Adrenal gland (tissue), 5 donors: Measurements from ENCODE around the gene DLGAP3.

Experiments used
- POLR2A ChIP-seq, 2 donors: fragments of 450-650 bp; IDR thresholded peaks; one replicate each; pipeline ENCODE4 v1.6.1; 2017; ENCODE audit warnings: antibody characterized with exemption in 2 of 2, mild to moderate bottlenecking in 2 of 2, moderate library complexity in 1 of 2
- TF ChIP-seq, protein P1 (sequence below), 6 experiments: fragments of 450-650 bp in 4 of 6; fragments of 200-600 bp in 2 of 6; sonication (generic) in 1 of 6; IDR thresholded peaks; 1 replicate in 5 of 6; 2 replicates in 1 of 6; pipeline versions ENCODE4 v1.5.1 to v1.8.0; 2016 to 2021; ENCODE audit warnings: antibody characterized with exemption in 6 of 6, mild to moderate bottlenecking in 2 of 6, moderate library complexity in 1 of 6
- donor health status: DM: no; HTN: no; CAD: no.

- TF ChIP-seq, protein P1, sequence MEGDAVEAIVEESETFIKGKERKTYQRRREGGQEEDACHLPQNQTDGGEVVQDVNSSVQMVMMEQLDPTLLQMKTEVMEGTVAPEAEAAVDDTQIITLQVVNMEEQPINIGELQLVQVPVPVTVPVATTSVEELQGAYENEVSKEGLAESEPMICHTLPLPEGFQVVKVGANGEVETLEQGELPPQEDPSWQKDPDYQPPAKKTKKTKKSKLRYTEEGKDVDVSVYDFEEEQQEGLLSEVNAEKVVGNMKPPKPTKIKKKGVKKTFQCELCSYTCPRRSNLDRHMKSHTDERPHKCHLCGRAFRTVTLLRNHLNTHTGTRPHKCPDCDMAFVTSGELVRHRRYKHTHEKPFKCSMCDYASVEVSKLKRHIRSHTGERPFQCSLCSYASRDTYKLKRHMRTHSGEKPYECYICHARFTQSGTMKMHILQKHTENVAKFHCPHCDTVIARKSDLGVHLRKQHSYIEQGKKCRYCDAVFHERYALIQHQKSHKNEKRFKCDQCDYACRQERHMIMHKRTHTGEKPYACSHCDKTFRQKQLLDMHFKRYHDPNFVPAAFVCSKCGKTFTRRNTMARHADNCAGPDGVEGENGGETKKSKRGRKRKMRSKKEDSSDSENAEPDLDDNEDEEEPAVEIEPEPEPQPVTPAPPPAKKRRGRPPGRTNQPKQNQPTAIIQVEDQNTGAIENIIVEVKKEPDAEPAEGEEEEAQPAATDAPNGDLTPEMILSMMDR (IDR thresholded peaks at IDR 0.05) = peak; percentile 92 to 99 (median 96)
- peak; percentile 22 to 27 for TF ChIP-seq POLR2A (IDR thresholded peaks at IDR 0.05)
Measured at GRCh38 chr1:34865981-34866761, 63.3 kb downstream of the DLGAP3 start.
